Subcutaneous adipose tissue (tissue), 4 donors: ENCODE measurements around the gene SNX24. TPM values are rescaled to one million over a fixed set of nuclear protein-coding genes. Genes with fewer than 3 reads are reported as not detected.

Experiments used
- CTCF ChIP-seq: fragments of 450-650 bp; IDR thresholded peaks from one replicate; pipeline ENCODE4 v1.5.1; 2016; ENCODE audit warnings: low read depth, mild to moderate bottlenecking, control low read depth, antibody characterized with exemption, moderate library complexity
- total RNA-seq, 4 donors: library from RNA; depleted of rRNA; stranded (reverse); fragments of >200 nt; gene quantifications; one replicate each; pipeline ENCODE4 v1.1.0, GENCODE V29; 2016

SNX24 gene
- total RNA-seq, 4 donors from 2014 or later: 5.8 to 33.9 (median 28.8) TPM

DNA sequence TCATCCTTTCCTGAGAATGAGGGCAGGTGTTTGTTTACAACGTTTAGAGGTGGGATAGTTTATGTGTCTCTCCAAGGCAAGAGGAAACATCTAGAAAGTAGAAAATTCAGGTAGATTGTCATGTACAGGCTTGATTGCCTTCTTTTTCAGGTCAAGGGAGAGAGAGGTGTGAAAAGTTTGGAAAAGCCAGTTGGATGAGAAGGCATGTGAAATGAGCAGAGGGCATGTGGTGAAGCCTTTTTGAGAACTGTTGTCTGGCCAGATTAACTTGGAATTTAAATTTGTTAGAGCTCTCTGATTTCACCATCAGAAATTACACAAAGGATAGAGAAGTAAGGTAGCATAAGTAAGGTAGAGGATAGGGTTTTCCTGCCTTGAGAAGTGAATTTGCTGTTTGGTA is 74.6 kb downstream of the SNX24 start:
- no peak for TF ChIP-seq CTCF

GRCh38 chr5:122921826-122922225 is 76.4 kb downstream of the SNX24 start:
- no peak for TF ChIP-seq CTCF

- TF ChIP-seq CTCF: no peak
These were observed 78.8 kb downstream of the SNX24 start for GRCh38 chr5:122924203-122924602.

DNA sequence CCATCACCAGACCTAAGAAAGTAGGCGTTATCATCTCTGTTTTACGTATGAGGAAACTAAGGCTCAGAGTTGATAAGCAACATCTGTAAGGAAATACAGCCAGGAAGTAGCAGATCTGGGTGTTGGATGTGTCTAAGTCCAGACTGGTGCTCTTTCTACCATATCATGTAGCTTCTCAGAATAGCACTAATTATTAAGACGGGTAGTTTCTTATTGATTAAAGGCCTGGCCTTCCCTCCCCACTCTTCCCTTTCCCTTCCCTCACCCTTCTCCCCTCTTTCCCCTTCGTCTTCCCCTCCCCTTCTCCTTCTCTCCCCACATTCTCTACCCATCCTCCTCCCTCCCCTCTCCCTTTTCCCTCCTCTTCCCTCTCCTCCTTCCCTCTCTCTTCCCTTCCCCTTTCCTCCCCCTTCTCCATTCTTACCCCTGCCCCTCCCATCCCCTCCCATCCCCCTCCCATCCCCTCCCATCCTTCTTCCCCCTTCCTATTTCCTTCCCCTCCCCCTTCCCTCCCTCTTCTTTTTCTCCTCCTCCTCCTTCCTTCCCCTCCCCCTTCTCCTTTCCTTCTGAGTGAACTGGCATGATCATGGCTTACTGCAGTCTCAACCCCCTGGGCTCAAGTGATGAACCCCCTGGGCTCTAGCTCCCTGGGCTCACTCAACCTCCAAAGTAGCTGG is 79.4 kb downstream of the SNX24 start:
- no peak for TF ChIP-seq CTCF

DNA sequence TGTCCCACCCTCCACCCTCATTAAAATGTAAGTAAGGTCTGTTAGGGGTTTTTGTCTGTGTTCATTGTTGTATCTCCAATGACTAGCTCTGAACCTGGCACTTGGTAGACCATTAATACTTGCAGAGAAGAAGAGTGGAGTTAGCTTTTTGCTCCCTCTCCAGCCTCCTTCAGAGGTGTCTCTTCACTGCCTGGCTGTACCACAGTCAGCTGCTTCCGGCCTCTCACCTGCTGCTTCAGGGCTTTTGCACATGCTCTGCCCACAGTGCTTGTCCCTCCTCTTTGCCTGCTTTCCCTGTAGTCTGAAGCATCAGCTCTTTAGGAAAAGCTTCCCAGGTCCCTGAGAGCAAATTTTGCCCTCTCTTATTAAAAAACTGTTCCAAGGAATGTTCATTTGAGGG is 83.6 kb downstream of the SNX24 start:
- TF ChIP-seq CTCF: no peak

- no peak for TF ChIP-seq CTCF
These were observed 84.6 kb downstream of the SNX24 start for GRCh38 chr5:122929980-122930379.

DNA sequence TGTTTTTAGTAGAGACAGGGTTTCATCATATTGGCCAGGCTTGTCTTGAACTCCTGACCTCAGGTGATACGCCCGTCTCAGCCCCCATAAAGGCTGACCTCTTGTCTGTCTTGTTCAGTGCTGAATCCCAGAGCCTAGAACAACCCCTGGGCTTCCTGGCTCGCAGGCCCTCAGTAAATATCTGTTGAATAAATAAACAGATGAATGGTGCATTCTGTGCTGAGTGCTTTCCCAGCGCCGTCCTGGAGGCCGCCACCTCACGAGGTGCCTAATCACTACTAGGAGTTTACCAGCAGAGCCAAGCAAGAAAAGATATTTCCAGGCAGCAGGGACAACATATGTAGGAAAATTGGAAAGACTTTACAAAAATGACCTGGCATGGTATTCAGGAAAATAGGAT is 88.5 kb downstream of the SNX24 start:
- TF ChIP-seq CTCF: no peak
